Fibroblast of peridontal ligament (primary cell): ENCODE data around the gene LMBRD2.
"Not testable (repeated sequence)": the region's sequence is repeated elsewhere in the genome, so short reads cannot be mapped to it uniquely, and the experiment has no call there.

Experiments
- DNase-seq: peaks from one replicate; pipeline ENCODE4 v3.0.0-alpha.2; 2010; ENCODE audit errors: extremely low read depth

Gene LMBRD2

DNA sequence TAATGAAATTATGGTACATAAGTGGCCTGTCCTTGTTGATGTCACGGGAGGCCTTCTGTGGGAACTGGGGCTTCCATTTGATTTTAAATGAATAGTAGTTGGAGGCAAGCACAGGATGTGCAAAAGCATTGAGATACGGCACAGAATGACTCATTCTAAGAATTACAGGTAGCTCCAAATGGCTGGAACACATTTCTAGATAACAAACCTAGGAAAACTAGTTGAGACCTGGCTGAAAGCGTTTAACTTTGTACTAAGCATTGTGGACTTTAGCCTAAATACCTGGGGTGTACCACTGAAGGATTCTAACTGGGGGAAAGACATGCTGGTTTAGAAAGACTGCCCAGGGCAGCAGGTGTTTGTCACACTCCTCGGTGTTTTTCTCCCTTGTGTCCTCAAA lies 9.7 kb upstream of the LMBRD2 start:
- no peak for DNase-seq

- DNase-seq = no peak
These were observed 8.9 kb upstream of the LMBRD2 start for GRCh38 chr5:36160617-36161016.

DNA sequence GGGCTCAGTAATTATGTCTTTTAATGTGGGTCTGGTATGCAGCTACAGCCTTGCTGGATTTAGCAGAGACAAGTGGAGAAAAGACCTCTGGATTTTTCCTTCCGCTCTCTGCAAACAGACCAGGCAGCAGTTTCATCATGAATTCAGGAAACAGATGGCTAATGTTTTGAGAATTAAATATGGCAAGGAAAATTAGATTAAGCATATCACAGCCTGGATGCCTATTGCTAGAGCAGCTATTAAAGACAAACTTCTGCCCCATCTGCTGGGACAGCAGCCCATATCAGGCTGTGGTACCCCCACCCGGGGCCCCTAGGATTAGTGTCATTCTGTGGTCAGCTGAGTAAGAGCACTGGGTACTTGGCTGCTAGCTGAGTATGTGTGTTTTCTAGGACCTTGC lies 6.5 kb upstream of the LMBRD2 start:
- DNase-seq = peak; percentile 17

- peak; percentile 67 for DNase-seq
These were observed 4.9 kb upstream of the LMBRD2 start for GRCh38 chr5:36156619-36157018.

GRCh38 chr5:36156121-36156601 lies 4.5 kb upstream of the LMBRD2 start:
- no peak for DNase-seq

- no peak for DNase-seq
These were observed 3.6 kb upstream of the LMBRD2 start for GRCh38 chr5:36155291-36155690.

GRCh38 chr5:36153726-36154125 lies 2.0 kb upstream of the LMBRD2 start:
- DNase-seq = no peak

DNA sequence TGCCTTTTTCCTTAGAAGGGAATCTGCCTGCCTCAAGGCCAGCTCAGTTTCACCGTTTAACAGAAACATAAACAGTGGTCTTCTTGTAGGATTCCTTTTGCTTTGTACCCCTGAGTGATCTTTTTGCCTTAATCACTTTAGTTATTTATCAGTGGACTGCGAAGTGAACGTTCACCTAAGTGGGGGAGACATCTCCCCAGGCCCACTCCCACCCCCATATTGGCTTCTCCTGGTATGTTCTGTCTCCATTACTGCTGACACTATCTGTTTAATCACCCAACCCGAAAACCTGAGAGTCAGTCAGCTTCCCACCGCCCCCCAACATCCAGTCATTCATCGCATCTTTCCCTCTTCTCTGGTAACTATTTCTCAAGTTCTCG lies 1.6 kb upstream of the LMBRD2 start:
- DNase-seq = no peak

- peak; percentile 44 for DNase-seq
These were observed 924 bp upstream of the LMBRD2 start for GRCh38 chr5:36152324-36153297.

DNA sequence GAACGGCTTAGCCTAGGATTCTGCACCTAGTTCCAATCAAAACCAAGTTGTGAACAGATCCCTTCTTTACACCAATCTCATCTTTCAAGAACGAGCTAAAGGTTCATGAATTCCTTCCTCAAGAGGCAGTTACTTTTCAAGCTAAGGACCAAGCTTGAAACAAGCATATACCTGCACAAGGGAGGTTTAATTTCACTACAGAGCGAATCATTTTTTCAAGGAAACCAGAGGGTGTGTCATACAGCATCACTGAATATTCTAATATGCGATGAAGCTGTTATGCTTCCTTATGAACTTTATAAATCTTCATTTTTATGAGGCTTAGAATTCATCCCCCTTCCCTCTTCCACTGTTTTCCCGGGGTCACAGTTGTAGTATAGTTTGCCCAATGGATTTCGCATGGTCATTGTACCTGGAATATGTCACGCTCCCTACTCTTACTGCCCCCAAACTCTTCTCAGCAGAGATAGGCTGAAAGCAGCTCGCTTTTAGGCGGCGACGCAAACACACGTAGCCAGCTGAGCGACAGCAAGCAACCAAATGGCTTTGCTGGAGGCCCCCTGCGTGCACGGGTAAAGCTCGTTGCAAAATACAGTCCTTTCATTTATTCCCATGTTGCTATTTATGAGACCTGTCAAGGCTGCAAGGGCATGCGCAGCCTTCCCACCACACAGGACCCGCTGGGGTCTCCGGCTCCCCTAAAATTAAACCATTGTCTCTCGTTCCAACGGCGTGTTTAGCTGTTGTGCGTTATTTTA lies 832 bp downstream of the LMBRD2 start:
- DNase-seq = peak; percentile 35

DNA sequence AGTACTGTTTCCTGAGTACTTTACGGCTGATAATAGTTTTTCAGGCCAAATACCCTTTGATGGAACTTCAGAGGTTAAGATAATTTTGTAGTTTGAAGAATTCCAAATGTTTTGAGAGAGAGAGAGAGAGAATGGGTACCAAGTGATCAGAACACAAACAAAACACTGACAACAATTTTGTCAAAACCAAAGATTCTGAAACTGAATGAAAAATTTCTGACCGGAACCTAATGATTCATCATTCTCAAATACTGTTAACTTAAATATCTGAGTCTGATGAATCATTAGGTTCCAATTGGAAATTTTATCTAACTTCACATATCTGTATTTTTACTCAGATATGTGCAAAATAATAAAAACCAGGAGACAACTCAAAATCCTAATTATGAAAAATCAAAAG lies 4.0 kb downstream of the LMBRD2 start:
- DNase-seq = no peak

- DNase-seq = no peak
These were observed 5.3 kb downstream of the LMBRD2 start for GRCh38 chr5:36146390-36146789.

DNA sequence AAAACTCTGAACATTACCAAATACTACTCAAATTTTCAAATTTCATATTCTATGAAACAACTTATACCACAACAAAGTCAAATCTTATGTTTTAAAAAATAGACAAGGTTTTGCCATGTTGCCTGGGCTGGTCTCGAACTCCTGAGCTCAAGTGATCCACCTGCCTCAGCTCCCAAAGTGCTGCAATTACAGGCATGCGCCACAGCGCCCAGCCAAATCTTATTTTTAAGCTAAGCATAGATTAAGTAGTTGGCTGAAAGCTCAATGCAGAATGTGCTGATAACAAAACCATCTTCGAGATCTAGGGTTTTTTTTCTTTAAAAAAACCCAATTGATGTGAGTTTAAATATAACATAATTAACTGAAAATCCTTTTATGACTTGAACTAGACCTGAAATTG lies 6.4 kb downstream of the LMBRD2 start:
- no peak for DNase-seq

DNA sequence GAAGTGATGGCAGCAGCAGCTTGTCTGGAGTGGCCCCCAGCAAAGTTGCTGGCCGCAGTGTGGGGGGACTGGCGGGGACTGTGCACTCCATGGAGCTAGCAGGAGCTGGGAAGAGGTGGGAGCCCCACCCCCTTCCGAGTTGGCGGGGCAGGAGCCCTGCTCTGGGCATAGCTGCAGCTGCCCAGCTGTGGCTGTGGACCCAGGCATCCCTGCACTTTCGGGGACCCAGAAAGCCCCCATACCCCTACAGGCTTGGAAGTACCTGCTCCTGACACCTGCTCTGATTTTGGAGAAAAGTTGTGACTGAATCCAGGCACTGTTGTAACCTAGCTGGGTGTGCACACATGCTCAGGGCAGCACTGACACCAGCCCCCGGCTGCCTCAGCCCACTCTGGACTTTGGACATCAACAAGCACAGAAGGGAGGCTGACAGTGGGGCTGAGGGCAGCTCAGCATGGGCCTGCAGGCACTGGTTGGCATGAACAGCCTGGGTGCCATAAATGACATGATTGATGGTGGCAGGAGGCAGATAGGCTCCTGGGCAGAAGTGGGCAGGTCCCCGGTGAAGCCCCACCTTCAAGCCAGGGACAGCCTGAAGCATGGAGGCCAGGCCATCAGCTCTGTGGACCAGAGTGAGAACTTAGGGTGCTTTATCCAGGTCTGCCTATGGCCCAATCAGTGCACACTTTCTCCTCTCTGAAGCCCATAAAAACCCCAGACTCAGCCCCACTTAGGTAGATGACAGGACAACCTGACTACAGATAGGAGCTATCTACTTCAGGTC lies 12.6 kb downstream of the LMBRD2 start:
- DNase-seq = no peak

DNA sequence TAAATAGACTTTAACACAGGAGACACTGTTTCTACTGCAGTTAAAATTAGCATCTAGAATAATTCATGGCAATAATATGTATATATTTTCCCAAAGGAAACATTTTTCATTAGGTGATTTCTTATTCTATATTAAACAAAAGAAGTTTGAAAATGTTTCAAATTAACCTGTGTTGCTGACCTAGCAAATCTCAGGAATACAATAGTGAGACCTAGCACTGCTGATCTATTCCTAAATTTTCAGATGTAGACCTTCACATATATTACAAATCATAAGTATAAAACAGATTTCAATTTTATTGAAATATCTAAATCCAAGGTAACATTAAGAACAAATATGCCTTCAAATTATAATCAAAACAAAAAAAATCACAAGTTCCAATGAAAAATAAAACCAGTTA lies 15.1 kb downstream of the LMBRD2 start:
- no peak for DNase-seq

GRCh38 chr5:36135988-36136387 lies 15.7 kb downstream of the LMBRD2 start:
- no peak for DNase-seq

DNA sequence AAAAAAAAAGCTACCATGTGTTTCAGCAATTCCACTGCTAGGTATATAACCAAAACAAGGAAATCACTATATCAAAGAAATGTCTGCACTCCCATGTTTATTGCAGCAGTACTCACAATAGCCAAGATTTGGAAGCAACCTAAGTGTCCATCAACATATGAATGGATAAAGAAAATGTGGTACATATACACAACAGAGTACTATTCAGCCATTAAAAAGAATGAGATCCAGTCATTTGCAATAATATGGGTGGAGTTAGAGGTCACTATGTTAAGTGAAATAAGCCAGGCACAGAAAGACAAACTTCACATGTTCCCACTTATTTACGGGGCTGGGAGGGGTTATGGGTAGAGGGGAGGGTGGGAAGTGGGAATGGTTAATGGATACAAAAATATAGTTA lies 18.7 kb downstream of the LMBRD2 start:
- not testable (repeated sequence) for DNase-seq

- not testable (repeated sequence) for DNase-seq
These were observed 22.0 kb downstream of the LMBRD2 start for GRCh38 chr5:36129666-36130065.

- DNase-seq = no peak
These were observed 22.9 kb downstream of the LMBRD2 start for GRCh38 chr5:36128795-36129194.

GRCh38 chr5:36125868-36126267 lies 25.8 kb downstream of the LMBRD2 start:
- no peak for DNase-seq

GRCh38 chr5:36111238-36111637 lies 40.4 kb downstream of the LMBRD2 start:
- DNase-seq = no peak
